Fibroblast of peridontal ligament (primary cell): ENCODE results near the gene ARL5B.

Experiments
- DNase-seq: peaks from one replicate; pipeline ENCODE4 v3.0.0-alpha.2; 2010; ENCODE audit errors: extremely low read depth

ARL5B gene

DNA sequence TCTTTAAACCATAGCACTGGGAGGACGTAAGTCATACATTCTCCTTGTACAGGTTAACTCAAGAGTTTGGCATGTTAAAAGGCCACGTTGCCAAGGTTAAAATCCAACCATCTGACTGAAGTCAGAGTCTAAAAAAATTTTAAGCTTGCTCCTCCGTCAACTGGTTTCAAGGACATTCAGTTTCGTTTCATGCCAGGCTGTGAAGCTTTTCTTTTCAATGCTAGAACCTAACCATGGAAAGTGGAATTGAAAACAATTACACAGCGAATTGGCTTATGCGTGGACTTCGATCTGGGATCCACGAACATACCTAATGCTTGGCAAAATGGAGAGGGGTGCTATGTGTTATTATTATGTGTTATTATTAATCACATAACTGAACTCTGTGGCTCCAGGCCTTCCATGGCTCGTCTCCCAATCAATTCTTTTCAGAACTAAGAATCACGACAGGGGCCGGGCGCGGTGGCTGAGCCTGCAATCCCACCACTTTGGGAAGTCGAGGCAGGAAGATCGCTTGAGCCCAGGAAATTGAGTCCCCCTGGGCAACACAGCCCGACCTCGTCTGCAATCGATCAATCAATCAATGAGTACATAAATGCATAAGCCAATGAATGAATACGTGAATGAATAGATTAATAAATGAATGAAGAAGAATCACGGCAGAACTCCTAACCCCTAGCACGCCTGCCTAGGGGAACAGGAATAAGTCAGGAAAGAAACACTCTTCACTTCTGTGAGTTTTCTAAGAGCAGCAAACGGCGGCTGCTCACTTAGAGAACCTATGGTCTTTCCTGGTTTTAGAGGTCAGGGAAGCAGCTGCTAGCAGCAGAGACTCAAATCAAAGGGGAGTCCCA, 733 bp upstream of the ARL5B start:
- peak; percentile 77 for DNase-seq

DNA sequence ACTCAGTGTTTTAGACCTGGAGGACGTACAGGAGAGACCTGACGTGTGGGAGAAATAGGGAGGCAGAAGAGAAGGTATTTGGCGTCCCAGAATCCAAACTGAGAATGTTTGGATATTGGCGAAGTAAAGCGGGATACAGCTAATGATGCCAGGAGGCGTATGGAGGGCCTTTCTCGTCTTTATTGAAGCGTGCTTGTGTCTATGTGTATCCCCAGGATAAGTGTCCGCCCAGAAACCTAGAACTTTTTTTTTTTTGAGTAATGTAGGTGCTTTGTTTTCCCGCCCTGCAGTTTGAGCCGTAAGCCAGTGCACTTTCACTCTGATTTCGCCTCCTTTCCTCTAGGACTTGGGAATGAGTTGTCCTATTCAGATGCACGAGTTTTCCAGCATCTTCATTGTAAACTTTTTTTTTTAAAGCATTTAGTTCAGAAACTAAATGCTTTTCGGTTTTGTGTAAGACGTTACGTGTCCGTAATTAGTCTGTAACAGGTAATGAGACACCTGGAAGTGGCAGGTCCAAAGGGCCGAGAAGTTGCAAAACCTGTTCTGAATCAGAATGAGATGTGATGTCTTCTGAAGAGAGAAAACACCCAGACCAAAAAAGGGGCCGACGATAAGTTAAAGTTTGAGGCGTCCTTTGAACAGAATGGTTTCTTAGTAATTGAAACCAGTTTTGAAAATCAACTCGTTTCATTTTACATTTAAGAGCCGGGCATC, 746 bp downstream of the ARL5B start:
- peak; percentile 57 for DNase-seq

DNA sequence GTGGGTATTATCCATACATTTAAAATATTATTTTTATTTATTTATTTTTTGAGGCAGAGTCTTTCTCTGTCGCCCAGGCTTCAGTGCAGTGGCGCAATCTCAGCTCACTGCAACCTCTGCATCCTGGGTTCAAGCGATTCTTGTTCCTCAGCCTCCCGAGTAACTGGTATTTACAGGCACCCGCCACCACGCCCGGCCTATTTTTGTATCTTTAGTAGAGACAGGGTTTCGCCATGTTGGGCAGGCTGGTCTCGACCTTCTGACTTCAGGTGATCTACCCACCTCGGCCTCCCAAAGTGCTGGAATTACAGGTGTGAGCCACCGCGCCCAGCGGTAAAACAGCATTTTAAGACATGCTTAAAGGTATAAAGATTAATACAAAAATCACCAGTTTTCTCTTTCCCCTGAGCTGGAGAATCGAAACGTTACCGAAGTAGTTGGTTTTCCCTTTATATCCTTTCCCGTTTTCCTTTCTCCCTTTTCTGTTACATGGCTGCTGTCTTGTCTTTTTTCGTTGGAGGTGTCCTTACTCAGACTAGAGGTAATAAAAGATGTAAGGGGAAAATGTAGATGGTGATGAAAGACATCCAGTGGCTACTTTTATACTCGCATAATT, 1.7 kb downstream of the ARL5B start:
- DNase-seq = no peak

DNA sequence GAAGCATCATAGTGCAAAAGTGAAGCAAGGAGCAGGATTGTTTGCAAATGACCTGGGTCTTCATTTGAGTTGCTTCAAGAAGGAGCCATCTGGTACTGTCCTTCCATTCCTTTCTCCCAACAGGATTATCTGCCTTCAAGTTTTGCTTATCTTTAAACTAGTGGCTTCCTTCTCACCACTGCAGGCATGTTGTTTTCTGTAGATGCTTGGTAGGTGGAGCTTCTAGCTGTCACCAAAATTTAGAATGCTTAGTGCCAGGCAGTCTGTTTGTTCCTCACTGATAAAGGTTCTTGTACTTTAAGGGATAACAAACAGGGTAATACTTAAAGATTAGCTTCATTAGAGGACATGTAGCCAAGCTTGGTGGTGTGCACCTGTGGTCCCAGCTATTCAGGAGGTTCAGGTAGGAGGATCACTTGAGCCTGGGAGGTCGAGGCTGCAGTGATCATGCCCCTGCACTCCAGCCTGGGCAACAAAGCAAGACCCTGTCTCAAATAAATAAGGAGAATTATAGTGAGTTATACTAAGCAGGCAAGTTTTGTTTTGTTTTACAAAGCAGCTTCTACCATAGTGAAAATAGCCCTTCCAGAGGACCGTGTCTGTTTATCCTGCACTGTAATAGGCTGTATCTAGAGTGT, 5.7 kb downstream of the ARL5B start:
- no peak for DNase-seq

DNA sequence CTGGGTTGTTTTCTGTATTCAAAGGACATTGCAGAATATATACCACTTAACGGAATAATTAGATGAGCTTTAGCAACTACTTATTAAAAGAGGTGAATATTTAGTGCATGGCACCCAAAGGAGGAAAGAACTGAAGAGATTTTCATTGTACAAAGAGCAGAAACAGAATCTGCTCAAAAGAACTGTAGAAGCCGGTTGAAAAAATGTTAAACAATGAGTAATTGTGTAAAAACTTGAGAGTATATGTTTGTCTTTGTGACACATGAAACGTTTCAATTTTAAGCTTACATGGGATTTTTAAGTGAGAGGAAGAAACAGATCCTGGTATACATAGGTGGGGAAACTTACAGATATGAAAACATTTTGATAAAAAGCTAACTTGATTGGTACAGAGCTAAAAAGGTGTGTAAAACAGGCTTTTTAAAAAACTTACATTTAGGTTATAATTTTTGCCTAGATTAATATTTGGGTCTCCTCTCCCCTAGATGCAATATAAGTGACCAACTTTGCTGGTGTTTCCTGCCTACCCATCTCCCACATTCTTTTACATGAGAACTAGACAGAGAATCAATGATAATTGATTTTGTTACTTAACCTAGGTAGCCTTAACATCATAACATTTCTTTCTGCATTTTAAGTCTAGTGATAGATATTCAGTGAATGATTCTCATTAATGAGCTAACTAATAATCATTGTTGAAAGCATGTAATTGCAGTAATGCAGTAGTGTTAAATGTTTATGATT, 6.8 kb downstream of the ARL5B start:
- DNase-seq = peak; percentile 59

DNA sequence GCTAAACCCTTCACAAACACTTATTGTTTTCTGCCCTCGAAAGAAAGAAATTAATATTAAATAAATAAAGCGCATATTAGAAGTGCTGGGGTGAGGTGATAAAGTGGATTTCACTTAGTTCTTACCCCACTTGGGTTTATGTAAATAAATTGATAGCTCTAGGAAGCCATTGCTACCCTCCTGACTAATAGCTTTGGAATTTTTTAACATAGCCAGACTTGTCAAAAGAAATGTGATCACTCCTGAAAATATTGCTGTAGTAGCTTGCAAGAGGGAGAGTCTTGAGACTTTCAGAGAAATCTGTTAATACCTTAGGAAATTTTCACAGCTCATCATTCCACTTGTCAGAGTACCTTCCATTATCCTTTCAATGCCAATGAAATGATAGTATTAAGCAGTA, 7.6 kb downstream of the ARL5B start:
- peak; percentile 82 for DNase-seq

DNA sequence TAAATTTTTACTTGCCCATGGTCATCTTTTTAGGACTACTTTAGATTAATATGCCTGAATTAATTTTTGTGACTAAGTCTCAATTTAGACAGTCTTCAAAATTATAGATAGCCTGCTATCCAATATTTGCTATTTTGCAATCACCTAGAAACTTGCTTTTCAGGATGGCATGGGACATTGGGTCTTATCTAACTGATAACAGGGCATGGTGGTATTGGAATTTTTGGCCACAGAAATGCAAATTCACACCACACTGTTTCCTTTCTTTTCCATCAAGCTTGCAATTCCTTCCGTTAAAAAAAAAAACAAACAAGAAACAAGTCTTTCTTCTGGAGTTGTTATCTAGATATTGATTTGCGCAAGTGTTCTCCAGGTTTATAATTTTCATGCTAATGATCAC, 8.8 kb downstream of the ARL5B start:
- no peak for DNase-seq

DNA sequence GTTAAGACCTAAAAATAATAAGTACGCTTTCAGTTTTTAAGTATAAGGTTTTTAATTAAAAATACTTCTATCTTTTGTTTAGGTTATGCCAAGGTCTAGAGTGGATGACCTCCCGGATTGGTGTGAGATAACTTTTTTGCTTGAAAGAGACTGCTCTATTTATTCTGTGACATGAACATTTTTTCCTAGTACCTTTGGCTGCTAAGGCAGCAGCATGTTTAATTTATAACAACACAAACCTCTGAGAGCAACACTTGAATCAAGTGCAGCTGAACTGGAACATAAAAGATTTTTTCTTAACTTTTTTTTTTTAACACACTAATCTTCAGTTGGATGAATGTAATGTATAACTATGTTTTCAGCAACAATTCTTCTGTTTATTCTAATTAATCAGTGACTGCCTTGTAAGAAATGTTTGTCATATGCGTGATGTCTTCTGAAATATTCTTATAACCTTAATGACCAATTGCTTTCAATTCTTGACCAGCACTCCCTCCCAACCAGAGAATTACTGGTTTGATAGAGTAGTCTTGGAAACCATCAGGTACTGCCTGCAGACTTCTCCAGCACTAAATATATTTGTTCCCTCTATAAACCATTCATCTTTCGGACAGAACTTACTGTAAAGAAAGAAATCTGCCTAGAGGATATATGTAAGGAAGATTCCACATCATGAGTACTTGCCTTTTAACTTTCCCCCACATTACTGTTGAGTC, 16.0 kb downstream of the ARL5B start:
- DNase-seq = no peak

DNA sequence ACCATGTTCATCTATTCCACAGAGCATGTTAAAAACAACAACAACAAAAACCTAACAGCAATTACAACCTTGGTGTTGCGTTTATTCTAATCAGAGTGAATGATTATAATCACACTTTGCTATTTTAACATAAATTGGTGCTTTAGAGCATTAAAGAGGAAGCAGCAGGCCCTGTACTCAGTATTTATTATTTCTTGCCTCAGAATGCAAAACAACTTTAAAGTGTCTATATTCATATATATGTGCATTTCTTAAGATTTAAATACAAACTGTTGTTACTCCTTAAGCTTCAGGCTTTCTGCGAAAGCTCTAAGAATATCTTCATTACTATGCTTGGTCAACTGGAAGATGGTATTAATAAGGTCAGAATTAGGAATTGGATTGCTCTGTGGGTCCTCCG, 21.5 kb downstream of the ARL5B start:
- DNase-seq = no peak

DNA sequence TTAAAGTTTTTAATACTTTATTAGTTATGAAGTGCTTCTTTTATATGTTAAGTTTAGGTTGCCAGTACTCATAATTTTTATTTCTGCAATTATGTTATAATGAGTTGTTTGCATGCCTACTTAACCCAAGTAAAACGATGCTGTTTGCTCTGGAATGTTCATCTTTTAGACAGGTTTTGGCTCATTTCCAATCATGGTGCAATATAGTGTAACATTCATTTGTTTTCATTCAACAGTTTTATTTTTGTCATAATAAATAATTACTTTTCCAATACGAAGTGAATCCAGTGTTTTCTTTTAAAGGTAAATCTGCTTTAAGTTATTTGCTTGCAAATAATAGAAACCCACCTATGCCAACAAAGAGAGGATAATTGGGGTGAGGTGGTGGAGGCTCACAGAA, 22.1 kb downstream of the ARL5B start:
- peak; percentile 57 for DNase-seq

DNA sequence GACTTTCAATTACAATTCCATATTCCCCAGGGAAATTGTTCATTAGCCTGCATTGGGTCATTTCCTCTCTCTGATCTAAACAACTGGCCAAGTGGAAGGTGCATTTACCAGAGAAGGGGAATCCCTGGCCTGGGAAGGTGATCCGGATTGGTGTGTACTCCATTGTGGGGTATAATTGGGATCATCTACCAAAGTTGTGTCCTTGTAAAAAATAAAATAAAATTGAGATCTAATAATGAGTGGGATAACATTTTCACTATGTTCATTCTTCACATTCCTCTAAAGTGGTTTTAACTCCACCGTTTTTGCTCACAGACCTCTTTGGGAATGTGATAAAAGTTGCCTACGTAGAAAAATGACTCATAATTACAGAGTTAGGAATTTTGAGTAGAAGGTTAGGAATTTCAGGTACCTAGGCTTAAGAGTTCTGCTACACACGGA, 22.8 kb downstream of the ARL5B start:
- DNase-seq = no peak

DNA sequence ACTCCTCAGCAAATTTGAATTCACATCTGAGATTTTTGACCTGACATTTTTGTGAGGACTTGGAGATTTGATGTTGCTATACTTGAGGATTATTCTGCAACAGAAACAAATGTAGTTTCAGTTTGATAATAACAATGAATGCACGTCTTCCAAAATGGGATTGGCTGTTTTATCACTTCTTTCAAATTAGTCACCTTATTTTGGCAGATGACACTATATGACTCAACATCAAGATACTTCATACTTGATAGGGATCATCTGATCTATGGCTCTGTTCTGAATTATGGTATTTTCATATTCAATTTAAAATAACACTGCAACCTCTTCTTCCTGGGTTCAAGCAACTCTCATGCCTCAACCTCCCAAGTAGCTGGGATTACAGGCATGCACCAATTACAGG, 24.2 kb downstream of the ARL5B start:
- DNase-seq = peak; percentile 69

DNA sequence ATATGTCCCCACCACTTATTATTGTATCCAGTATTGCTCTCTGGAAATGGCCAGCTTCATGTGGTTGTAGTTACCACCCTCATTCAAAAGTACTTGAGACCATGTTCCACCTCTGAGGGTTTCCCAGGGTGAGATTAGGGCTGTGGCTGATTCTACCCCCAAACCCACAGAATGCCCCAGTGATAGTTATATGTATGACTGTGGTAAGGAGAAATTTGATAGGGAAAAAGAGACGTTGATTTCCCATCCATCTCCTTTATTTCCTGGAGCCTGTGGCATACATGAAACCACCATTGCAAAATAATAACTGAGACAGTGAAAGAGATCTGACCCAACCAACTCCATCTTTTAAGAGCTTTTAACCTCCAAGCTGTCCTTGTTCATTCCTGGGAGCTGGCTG, 25.2 kb downstream of the ARL5B start:
- no peak for DNase-seq

DNA sequence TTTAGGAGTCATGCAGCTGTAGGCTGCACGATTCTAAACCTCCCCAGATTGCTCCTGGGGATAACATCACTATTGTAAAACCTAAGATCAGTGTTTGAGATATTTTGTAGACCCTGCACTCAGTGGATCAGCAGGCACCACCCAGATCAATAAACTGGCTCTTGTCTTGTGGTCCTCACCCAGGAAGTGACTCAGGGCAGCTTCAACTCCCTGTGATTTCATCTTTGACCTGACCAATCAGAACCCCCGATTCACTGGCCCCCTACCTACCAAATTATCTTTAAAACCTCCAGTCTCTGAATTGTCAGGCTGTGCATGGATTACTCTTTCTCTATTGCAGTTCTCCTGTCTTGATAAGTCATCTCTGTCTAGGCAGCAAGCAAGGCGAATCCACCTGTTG, 25.7 kb downstream of the ARL5B start:
- DNase-seq = no peak

DNA sequence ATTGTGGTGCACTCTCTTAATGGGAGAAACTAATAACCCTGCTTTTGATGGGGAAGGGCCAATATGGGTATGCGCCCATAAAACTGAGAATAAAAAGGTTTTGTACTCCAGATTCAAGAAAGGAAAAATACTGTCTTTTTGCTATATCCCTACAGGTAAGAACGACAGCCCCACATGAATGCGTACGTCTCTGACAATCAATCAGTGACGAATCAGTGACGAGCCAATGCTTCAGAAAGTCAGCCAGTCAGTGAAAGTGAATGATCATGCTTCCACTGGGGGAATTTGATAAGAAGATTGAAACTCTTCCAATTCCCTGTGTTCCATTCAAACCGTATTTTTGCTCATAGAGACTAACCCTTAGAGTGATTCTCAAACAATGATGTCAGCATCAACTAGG, 26.3 kb downstream of the ARL5B start:
- DNase-seq = no peak

DNA sequence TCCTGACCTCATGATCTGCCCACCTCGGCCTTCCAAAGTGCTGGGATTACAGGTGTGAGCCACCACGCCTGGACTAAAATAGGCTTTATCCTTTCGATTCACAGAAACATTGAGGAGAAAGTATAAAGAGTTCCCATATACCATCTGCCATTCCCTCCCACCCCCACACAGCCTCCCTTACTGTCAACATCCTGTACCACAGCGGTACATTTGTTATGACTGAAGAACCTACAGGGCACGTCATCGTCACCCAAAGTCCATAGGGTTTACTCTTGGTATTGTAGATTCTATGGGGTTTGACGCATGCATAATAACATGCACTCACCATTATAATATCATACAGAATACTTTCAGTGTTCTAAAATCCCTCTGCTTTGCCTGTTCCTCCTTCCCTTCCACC, 28.0 kb downstream of the ARL5B start:
- DNase-seq = no peak

DNA sequence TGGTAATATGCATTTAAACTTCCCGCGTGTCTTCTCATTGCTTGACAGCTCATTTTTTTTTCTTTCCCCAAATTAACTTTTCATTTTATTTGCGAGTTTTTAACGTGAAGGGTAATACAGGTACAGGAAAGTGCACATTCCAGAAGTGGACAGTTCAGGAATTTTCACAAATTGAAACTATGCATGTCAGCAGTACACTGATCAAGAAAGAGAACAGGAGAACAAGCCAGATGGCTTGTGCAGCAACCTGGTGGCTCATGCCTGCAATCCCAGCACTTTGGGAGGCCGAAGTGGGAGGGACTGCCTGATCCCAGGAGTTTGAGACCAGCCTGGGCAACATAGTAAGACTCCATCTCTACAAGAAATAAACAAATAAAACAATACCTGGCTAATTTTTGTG, 28.5 kb downstream of the ARL5B start:
- DNase-seq = no peak

DNA sequence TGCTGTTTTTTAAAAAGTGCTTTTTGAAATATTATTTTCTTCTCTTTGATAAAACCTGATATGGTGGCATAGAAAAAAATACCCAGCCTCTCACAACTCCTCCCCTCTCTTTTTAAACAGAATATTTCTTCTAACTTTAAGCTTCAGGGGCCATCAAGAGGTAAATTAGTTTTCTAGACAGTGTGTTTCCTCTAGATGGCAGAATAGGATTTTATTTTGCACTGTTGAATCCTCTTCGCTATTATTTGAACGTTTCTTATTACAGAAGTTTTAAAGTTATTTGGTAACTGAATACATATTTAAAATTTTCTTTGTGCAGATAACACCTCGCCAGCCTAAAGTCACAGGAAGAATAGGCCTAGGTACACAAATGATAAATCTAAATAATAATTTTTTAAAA, 30.3 kb downstream of the ARL5B start:
- DNase-seq = peak; percentile 68

DNA sequence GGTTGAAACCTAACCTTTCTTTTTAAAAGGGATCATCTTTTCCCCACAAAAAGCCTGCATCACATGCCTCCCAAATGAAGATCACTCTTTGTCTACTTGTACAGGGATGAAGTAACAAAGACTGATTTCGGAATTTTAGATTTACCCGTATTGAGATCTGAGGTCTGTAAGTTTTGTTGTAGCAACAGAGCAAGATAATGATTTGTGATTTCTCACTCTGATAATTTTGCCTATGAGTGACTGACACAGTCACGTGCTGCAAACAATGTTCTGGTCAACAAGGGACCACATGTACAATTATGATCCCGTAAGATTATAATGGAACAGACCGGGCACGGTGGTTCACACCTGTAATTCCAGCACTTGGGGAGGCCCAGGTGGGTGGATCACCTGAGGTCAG, 31.3 kb downstream of the ARL5B start:
- DNase-seq = no peak

DNA sequence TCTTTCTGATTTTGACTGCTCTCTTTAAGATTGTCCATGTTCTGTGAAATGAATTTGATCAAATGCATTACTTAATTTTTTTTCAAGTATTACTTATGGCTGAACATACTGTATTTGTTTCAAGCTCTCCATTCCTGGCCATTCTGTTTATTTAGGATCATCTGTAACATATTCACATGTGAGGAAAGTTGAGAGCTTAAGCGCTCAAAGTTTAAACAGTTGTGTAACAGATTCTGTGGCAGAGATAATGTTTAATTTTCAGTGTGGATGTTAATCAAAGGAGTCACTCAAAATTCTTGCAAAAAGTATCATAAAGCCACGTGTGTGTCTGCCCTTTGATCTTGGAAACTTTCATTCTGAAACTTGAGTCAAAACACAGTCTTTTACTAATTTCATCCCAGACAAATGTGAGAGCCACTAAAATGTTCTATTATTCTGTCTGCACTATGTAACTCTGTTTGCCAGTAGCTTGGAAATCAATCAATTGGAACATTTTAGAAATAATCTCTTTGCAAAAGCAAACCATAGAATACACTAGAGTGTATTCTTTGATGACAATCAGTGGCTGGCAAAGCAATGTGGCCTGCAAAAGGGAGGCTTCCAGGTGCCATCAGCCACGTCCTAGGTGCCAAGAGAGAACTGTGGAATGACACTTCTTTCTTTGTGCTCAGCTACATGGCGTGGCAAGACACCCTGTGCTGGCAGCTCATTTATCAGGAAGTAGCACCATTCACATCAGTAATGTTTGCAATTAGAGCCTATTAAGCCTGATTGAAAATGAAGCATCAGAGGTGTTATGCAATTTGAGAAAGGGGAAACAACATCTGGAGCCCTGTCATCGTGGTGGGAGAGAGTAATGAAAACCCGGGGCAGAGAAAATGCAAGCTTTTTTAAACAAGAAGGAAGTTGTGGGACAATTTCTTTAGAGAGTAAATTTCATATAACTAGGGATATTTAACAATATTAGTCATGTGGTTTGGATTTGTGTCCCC, 40.9 kb downstream of the ARL5B start:
- peak; percentile 15 for DNase-seq
